ENCODE data around the gene FANCE.

- TF ChIP-seq CTCF (IDR thresholded peaks at IDR 0.05) (no peak), HDAC2 (IDR thresholded peaks at IDR 0.05) (no peak), ZFP36 (IDR thresholded peaks at IDR 0.05; ENCODE audit: borderline replicate concordance, partially characterized antibody) (no peak), CHD2 (IDR thresholded peaks at IDR 0.05; ENCODE audit: low read length, partially characterized antibody) (no peak), RFX5 (IDR thresholded peaks at IDR 0.05) (no peak), POLR2A (IDR thresholded peaks at IDR 0.05; ENCODE audit: low read length) (no peak), MAFK (IDR thresholded peaks at IDR 0.05; ENCODE audit: partially characterized antibody) (no peak), POLR2AphosphoS2 (conservative IDR thresholded peaks at IDR 0.05; ENCODE audit: low read length) (no peak), PHF8 (IDR thresholded peaks at IDR 0.05; ENCODE audit: borderline replicate concordance, low read depth) (0 out of 2 replicates have a peak, but pooled peaks have one; percentile 19), TP53 (CRISPR knock-in tag; IDR thresholded peaks at IDR 0.05) (no peak)
Measured at GRCh38 chr6:35496036-35496840, 44.1 kb downstream of the FANCE start.

Measured in A549 (cell line).